Mesendoderm (in vitro differentiated cells): Measurements from ENCODE around the gene SRCIN1.

Experiments
- DNase-seq: peaks from one replicate; pipeline ENCODE4 v3.0.0; 2013
- H2AK5ac ChIP-seq: 2 replicates; pipeline ENCODE4 v1.6.1; 2013; ENCODE audit warnings: low read length, inconsistent platforms
- H2BK120ac ChIP-seq: 2 replicates; pipeline ENCODE4 v1.6.1; 2013; ENCODE audit warnings: low read depth, mild to moderate bottlenecking, low read length, moderate library complexity, mixed read lengths
- H2BK15ac ChIP-seq: replicated peaks from 2 replicates; pipeline ENCODE4 v1.6.1; 2013; ENCODE audit warnings: low read depth, mild to moderate bottlenecking, moderate library complexity
- H2BK5ac ChIP-seq: 2 replicates; pipeline ENCODE4 v1.6.1; 2013; ENCODE audit warnings: low read length, inconsistent platforms
- H3K18ac ChIP-seq: 2 replicates; pipeline ENCODE4 v1.6.1; 2013; ENCODE audit warnings: mild to moderate bottlenecking, low read length, mixed read lengths
- H3K23ac ChIP-seq: one replicate; pipeline ENCODE4 v1.6.1; 2013; ENCODE audit warnings: low read length
- H3K27ac ChIP-seq: 2 replicates; pipeline ENCODE4 v1.5.1; 2013; ENCODE audit warnings: low read depth, mild to moderate bottlenecking, inconsistent platforms, low read length, moderate library complexity
- H3K27me3 ChIP-seq: 2 replicates; pipeline ENCODE4 v1.6.1; 2013; ENCODE audit warnings: low read length, control low read depth, mild to moderate bottlenecking, inconsistent platforms; ENCODE audit not compliant: insufficient read depth, poor library complexity
- H3K36me3 ChIP-seq: 2 replicates; pipeline ENCODE4 v1.6.1; 2013; ENCODE audit warnings: low read length, inconsistent platforms; ENCODE audit not compliant: control insufficient read depth, insufficient read depth
- H3K4ac ChIP-seq: one replicate; pipeline ENCODE4 v1.6.1; 2013; ENCODE audit warnings: low read depth, mild to moderate bottlenecking, low read length, moderate library complexity
- H3K4me1 ChIP-seq: 2 replicates; pipeline ENCODE4 v1.6.1; 2013; ENCODE audit warnings: low read depth, low read length, inconsistent platforms; ENCODE audit not compliant: control insufficient read depth
- H3K4me2 ChIP-seq: 2 replicates; pipeline ENCODE4 v1.6.1; 2013; ENCODE audit warnings: low read length
- H3K4me3 ChIP-seq: 2 replicates; pipeline ENCODE4 v1.5.1; 2013; ENCODE audit warnings: mild to moderate bottlenecking, low read length
- H3K56ac ChIP-seq: one replicate; pipeline ENCODE4 v1.6.1; 2013; ENCODE audit warnings: low read length
- H3K79me1 ChIP-seq: 2 replicates; pipeline ENCODE4 v1.6.1; 2013; ENCODE audit warnings: low read length, inconsistent platforms
- H3K79me2 ChIP-seq: 2 replicates; pipeline ENCODE4 v1.6.1; 2013; ENCODE audit warnings: mild to moderate bottlenecking, low read length; ENCODE audit not compliant: control insufficient read depth, insufficient read depth
- H3K9ac ChIP-seq: 2 replicates; pipeline ENCODE4 v1.6.1; 2013; ENCODE audit warnings: low read length, inconsistent platforms
- H4K5ac ChIP-seq: one replicate; pipeline ENCODE4 v1.6.1; 2013; ENCODE audit warnings: low read length
- H4K8ac ChIP-seq: one replicate; pipeline ENCODE4 v1.6.1; 2013; ENCODE audit warnings: low read depth, mild to moderate bottlenecking, control low read depth, low read length, moderate library complexity
- WGBS: extraction: QIAGEN DNeasy Blood & Tissue Kit; methylation state at CpG from one replicate; pipeline ENCODE4 v1.1.7; 2013; ENCODE audit warnings: low lambda C conversion rate, missing lambda C conversion rate; ENCODE audit not compliant: insufficient coverage; ENCODE audit errors: extremely low coverage; 5-methylcytosine and 5-hydroxymethylcytosine counted together

The SRCIN1 gene

GRCh38 chr17:38563362-38564253 lies 42.1 kb downstream of the SRCIN1 start:
- Histone ChIP-seq H3K9ac (peak overlapping the region; percentile 40), H2BK120ac (no peak overlapping the region), H3K4me1 (peaks cover 11% of the 10 kb centered on the region), H3K27ac (no peak overlapping the region), H2BK5ac (no peak overlapping the region), H3K79me1 (no peaks in the 10 kb centered on the region), H2AK5ac (no peak overlapping the region), H3K4me2 (peak overlapping the region; percentile 66), H3K4ac (no peak overlapping the region), H3K56ac (peak overlapping the region; percentile 44), H3K23ac (no peak overlapping the region), H3K79me2 (no peaks in the 10 kb centered on the region), H4K8ac (no peak overlapping the region), H3K36me3 (no peaks in the 10 kb centered on the region), H4K5ac (no peak overlapping the region), H3K4me3 (peak overlapping the region; percentile 21), H2BK15ac (no peak overlapping the region), H3K27me3 (peaks cover 45% of the 10 kb centered on the region), H3K18ac (no peak overlapping the region)
- DNase-seq = peak; percentile 83
- WGBS = no CpG with 5 or more reads among the region's 50 CpGs

DNA sequence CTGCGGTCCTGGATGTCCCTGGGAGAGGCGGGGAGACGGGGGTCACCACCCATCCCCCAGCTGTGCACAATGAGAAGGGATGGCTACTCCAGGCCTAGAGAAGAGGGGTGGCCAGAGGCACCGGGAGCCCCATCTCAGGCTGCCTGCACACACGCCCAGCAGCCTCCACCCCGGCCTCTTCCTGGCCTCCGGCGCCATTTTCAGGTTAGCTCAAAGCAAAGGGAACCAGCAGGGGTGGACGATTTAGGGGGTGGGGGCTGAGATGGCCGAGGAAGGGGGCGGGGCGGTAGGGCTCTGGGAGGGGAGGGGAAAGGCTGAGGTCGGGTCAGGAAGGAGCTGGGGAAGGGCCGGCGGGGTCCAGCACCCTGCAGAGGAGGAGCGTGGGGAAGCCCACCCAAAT lies 42.8 kb downstream of the SRCIN1 start:
- H3K4me2 ChIP-seq = peak overlapping the region; percentile 66
- H3K23ac ChIP-seq = no peak overlapping the region
- no peak overlapping the region for H2BK120ac ChIP-seq
- H4K5ac ChIP-seq = no peak overlapping the region
- H3K18ac ChIP-seq = no peak overlapping the region
- H4K8ac ChIP-seq = no peak overlapping the region
- H3K36me3 ChIP-seq = no peaks in the 10 kb centered on the region
- peaks cover 45% of the 10 kb centered on the region for H3K27me3 ChIP-seq
- H3K4me3 ChIP-seq = no peak overlapping the region
- H3K9ac ChIP-seq = no peak overlapping the region
- H3K27ac ChIP-seq = no peak overlapping the region
- H3K4ac ChIP-seq = no peak overlapping the region
- H2AK5ac ChIP-seq = no peak overlapping the region
- H2BK5ac ChIP-seq = no peak overlapping the region
- no CpG with 5 or more reads among the region's 16 CpGs for WGBS
- peak overlapping the region; percentile 44 for H3K56ac ChIP-seq
- H3K79me2 ChIP-seq = no peaks in the 10 kb centered on the region
- no peaks in the 10 kb centered on the region for H3K79me1 ChIP-seq
- peak; percentile 53 for DNase-seq
- H3K4me1 ChIP-seq = peaks cover 12% of the 10 kb centered on the region
- no peak overlapping the region for H2BK15ac ChIP-seq

DNA sequence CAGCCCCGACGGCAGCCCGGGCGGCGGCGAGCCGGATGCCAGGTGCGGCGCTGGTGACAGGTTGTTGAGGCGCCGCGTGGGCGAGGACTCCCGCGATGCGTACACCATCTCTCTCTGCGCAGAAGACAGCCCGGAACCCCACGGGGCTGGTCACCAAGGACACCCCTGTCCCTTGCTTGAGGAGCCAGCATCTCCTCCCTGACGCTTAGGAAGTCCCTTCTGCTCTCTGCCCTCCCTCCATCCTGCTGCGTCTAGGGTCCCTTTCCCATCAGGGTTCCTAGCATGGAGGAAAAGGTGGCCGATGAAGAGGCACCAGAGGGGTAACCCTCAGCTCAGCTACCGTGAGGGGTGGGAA lies 43.6 kb downstream of the SRCIN1 start:
- Histone ChIP-seq H3K27me3 (peaks cover 43% of the 10 kb centered on the region), H4K8ac (no peak overlapping the region)

GRCh38 chr17:38561416-38562214 lies 44.1 kb downstream of the SRCIN1 start:
- DNase-seq = peak; percentile 65
- H3K4me2 ChIP-seq = no peak overlapping the region
- WGBS = no CpG with 5 or more reads among the region's 105 CpGs
- no peak overlapping the region for H2BK120ac ChIP-seq
- peaks cover 40% of the 10 kb centered on the region for H3K27me3 ChIP-seq
- no peak overlapping the region for H2BK15ac ChIP-seq
- no peaks in the 10 kb centered on the region for H3K36me3 ChIP-seq
- H3K4me3 ChIP-seq = no peak overlapping the region
- no peak overlapping the region for H3K23ac ChIP-seq
- no peaks in the 10 kb centered on the region for H3K79me2 ChIP-seq
- H2AK5ac ChIP-seq = no peak overlapping the region
- no peak overlapping the region for H3K56ac ChIP-seq
- H3K4me1 ChIP-seq = peaks cover 12% of the 10 kb centered on the region
- no peak overlapping the region for H3K4ac ChIP-seq
- H3K27ac ChIP-seq = no peak overlapping the region
- no peak overlapping the region for H3K18ac ChIP-seq
- H2BK5ac ChIP-seq = no peak overlapping the region
- no peaks in the 10 kb centered on the region for H3K79me1 ChIP-seq
- H4K8ac ChIP-seq = no peak overlapping the region
- no peak overlapping the region for H3K9ac ChIP-seq
- H4K5ac ChIP-seq = no peak overlapping the region

More for the DNA sequence above, 43.6 kb downstream of the SRCIN1 start:
- no peak overlapping the region for H2BK5ac ChIP-seq
- H3K27ac ChIP-seq = no peak overlapping the region
- H2AK5ac ChIP-seq = no peak overlapping the region
- H3K4ac ChIP-seq = no peak overlapping the region
- H2BK15ac ChIP-seq = no peak overlapping the region
- no peak overlapping the region for H3K18ac ChIP-seq
- H3K4me3 ChIP-seq = no peak overlapping the region
- no peaks in the 10 kb centered on the region for H3K79me1 ChIP-seq
- H3K56ac ChIP-seq = no peak overlapping the region
- no peaks in the 10 kb centered on the region for H3K36me3 ChIP-seq
- no peak for DNase-seq
- no peaks in the 10 kb centered on the region for H3K79me2 ChIP-seq
- H4K5ac ChIP-seq = no peak overlapping the region
- no peak overlapping the region for H3K4me2 ChIP-seq
- peaks cover 12% of the 10 kb centered on the region for H3K4me1 ChIP-seq
- H3K23ac ChIP-seq = no peak overlapping the region
- H2BK120ac ChIP-seq = no peak overlapping the region
- no CpG with 5 or more reads among the region's 23 CpGs for WGBS
- H3K9ac ChIP-seq = no peak overlapping the region

GRCh38 chr17:38560503-38561318 lies 45.0 kb downstream of the SRCIN1 start:
- no peak overlapping the region for H3K56ac ChIP-seq
- no peak overlapping the region for H2AK5ac ChIP-seq
- no peak overlapping the region for H2BK120ac ChIP-seq
- DNase-seq = peak; percentile 57
- no peak overlapping the region for H3K9ac ChIP-seq
- no peak overlapping the region for H3K4ac ChIP-seq
- H3K79me1 ChIP-seq = no peaks in the 10 kb centered on the region
- H3K4me1 ChIP-seq = peaks cover 12% of the 10 kb centered on the region
- H3K27ac ChIP-seq = no peak overlapping the region
- H3K18ac ChIP-seq = no peak overlapping the region
- no peak overlapping the region for H4K8ac ChIP-seq
- WGBS = no CpG with 5 or more reads among the region's 15 CpGs
- no peak overlapping the region for H3K23ac ChIP-seq
- H2BK15ac ChIP-seq = no peak overlapping the region
- no peak overlapping the region for H3K4me3 ChIP-seq
- H4K5ac ChIP-seq = no peak overlapping the region
- H3K27me3 ChIP-seq = peaks cover 32% of the 10 kb centered on the region
- no peak overlapping the region for H3K4me2 ChIP-seq
- no peaks in the 10 kb centered on the region for H3K79me2 ChIP-seq
- no peak overlapping the region for H2BK5ac ChIP-seq
- H3K36me3 ChIP-seq = no peaks in the 10 kb centered on the region
